Right lobe of liver (tissue), 6 donors: ENCODE data around the gene ATP6V0B. TPM values are rescaled to one million over a fixed set of nuclear protein-coding genes. Genes with fewer than 3 reads are reported as not detected.
A peak's percentile ranks its signal among the peaks of the same experiment; 100 is the strongest.

Experiments
- ATAC-seq, 4 donors: fragments of 200-7000 bp; cut with Tn5 transposase; one replicate each; pipeline ENCODE4 v1.9.1; 2020; ENCODE audit warnings: mild to moderate bottlenecking in 4 of 4, moderate library complexity in 4 of 4
- DNase-seq, 3 donors: peaks; one replicate each; pipeline ENCODE4 v3.0.0-alpha.2; 2020
- H3K27ac ChIP-seq, 3 donors: fragments of 200-600 bp; one replicate each; pipeline ENCODE4 v1.8.0; 2022
- H3K27me3 ChIP-seq, 2 donors: fragments of 200-600 bp; one replicate each; pipeline ENCODE4 v1.8.0; 2022
- H3K36me3 ChIP-seq, 4 donors: fragments of 200-600 bp; sonication (generic) in 1 of 4; one replicate each; pipeline versions ENCODE4 v1.5.1 to v1.8.0; 2017 to 2022; ENCODE audit warnings: control low read depth in 1 of 4
- H3K4me1 ChIP-seq, 4 donors: fragments of 200-600 bp; sonication (generic) in 1 of 4; one replicate each; pipeline versions ENCODE4 v1.5.1 to v1.8.0; 2017 to 2022; ENCODE audit warnings: control low read depth in 1 of 4
- H3K4me3 ChIP-seq, 3 donors: fragments of 200-600 bp; one replicate each; pipeline ENCODE4 v1.8.0; 2022
- H3K9me3 ChIP-seq, 4 donors: fragments of 200-600 bp; sonication (generic) in 1 of 4; one replicate each; pipeline versions ENCODE4 v1.5.1 to v1.8.0; 2017 to 2022; ENCODE audit warnings: control low read depth in 1 of 4
- POLR2A ChIP-seq: fragments of 450-650 bp; IDR thresholded peaks from one replicate; pipeline ENCODE4 v1.6.1; 2017; ENCODE audit warnings: antibody characterized with exemption, mild to moderate bottlenecking
- WGBS: methylation state at CpG from one replicate; pipeline ENCODE4 v1.1.6; 2018; ENCODE audit warnings: low coverage, low lambda C conversion rate; ENCODE audit not compliant: insufficient coverage; ENCODE audit errors: missing lambda C conversion rate; 5-methylcytosine and 5-hydroxymethylcytosine counted together
- intact Hi-C, 2 donors: fragments of 100-400 bp; cut with DNase I; formaldehyde crosslinking; loops; one replicate each; pipeline versions ENCODE4 v1.11.2 to v1.14.1; 2022
- total RNA-seq, 6 experiments: library from RNA; depleted of rRNA in 2 of 6; stranded (reverse); fragments of >200 nt in 2 of 6; fragmentation: NEBNext Ultra II Directional in 3 of 6; extraction: Animal tissue kit (Norgen Biotek cat#: 25700) in 3 of 6; gene quantifications; one replicate each; pipeline versions ENCODE4 v1.1.0 to v1.2.4, GENCODE V29; 2016 to 2023
- TF ChIP-seq, protein P1 (sequence below), 4 donors: fragments of 200-600 bp in 3 of 4; fragments of 450-650 bp in 1 of 4; IDR thresholded peaks; one replicate each; pipeline versions ENCODE4 v1.5.1 to v1.8.0; 2016 to 2022; ENCODE audit warnings: antibody characterized with exemption in 4 of 4, mild to moderate bottlenecking in 2 of 4
- donor health status: DM: no; HTN: yes; CAD: no.
- donor health status: DM: no; HTN: no; CAD: no.
- donor health status: DM: no; HTN: no; CAD: no.
- donor health status: DM: no; HTN: yes; CAD: no.
- donor health status: DM: no; HTN: yes; CAD: no.

The ATP6V0B gene
- total RNA-seq, 6 experiments from 2014 or later = 64.4 to 142 (median 76.9) TPM

DNA sequence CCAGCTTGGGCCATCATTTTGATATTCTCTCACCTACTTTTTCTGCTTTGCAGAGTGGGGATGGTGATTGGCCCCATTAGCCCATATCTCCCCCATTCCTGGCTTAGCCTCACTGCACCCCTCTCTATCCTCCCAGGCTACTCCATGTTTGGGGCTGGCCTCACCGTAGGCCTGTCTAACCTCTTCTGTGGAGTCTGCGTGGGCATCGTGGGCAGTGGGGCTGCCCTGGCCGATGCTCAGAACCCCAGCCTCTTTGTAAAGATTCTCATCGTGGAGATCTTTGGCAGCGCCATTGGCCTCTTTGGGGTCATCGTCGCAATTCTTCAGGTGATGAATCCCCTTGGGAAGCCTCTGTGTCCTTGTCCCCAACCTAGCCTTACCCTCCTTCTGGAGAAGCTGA, 2.1 kb downstream of the ATP6V0B start:
- Histone ChIP-seq H3K36me3 (peaks cover 0 to 14% (median 5%) of the 10 kb centered on the region in 4 donors), H3K9me3 (no peaks in the 10 kb centered on the region), H3K4me3 (no peak overlapping the region), H3K27ac (no peak overlapping the region), H3K4me1 (peaks cover 0 to 39% (median 13%) of the 10 kb centered on the region in 4 donors), H3K27me3 (no peaks in the 10 kb centered on the region)
- intact Hi-C loops = no loop called here
- ATAC-seq = no peak
- peak in 1 of 3 donors; percentile 39 for DNase-seq
- TF ChIP-seq, protein P1, sequence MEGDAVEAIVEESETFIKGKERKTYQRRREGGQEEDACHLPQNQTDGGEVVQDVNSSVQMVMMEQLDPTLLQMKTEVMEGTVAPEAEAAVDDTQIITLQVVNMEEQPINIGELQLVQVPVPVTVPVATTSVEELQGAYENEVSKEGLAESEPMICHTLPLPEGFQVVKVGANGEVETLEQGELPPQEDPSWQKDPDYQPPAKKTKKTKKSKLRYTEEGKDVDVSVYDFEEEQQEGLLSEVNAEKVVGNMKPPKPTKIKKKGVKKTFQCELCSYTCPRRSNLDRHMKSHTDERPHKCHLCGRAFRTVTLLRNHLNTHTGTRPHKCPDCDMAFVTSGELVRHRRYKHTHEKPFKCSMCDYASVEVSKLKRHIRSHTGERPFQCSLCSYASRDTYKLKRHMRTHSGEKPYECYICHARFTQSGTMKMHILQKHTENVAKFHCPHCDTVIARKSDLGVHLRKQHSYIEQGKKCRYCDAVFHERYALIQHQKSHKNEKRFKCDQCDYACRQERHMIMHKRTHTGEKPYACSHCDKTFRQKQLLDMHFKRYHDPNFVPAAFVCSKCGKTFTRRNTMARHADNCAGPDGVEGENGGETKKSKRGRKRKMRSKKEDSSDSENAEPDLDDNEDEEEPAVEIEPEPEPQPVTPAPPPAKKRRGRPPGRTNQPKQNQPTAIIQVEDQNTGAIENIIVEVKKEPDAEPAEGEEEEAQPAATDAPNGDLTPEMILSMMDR (IDR thresholded peaks at IDR 0.05) = no peak
- no peak for TF ChIP-seq POLR2A
- 87% methylated on average over 7 of the region's 8 CpGs for WGBS

DNA sequence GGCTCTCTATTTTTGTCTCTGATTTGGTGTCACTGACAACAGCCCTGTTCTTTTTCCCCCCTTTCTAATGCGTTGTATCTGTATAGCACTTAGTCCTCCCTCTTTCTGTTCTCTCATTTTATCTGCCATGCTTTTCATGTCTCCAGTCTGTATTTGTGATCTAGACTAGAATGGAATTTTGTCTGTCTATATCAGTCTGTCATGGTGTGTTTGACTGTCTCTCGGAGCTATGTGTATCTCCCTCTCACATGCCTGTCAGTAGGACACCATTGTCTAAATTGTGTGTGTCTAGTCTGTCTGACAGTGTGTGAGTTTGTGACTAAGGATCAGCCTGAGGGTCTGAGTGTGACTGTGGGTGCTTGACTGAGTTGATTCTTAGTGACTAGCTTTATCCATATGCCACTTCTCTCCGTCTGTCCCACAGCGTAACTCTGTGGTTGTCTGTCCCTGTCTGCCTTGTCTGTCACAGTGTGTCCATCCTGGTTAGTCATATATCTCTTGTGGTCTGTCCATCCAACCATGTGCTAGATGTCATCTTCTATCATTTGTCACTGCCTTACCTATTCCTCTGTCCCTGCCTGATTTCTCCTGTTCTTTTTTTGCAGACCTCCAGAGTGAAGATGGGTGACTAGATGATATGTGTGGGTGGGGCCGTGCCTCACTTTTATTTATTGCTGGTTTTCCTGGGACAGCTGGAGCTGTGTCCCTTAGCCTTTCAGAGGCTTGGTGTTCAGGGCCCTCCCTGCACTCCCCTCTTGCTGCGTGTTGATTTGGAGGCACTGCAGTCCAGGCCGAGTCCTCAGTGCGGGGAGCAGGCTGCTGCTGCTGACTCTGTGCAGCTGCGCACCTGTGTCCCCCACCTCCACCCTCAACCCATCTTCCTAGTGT, 2.9 kb downstream of the ATP6V0B start:
- intact Hi-C loops = no loop called here
- DNase-seq (no peak), ATAC-seq (no peak)
- TF ChIP-seq POLR2A = no peak
- TF ChIP-seq, protein P1 (IDR thresholded peaks at IDR 0.05) = no peak
- H3K4me3 ChIP-seq = no peak overlapping the region
- no peaks in the 10 kb centered on the region for H3K27me3 ChIP-seq
- H3K27ac ChIP-seq = peak overlapping the region in 1 of 3 donors; percentile 56
- 52% methylated on average over 7 of the region's 9 CpGs for WGBS
- peaks cover 0 to 39% (median 13%) of the 10 kb centered on the region in 4 donors for H3K4me1 ChIP-seq
- no peaks in the 10 kb centered on the region for H3K9me3 ChIP-seq
- peaks cover 0 to 14% (median 5%) of the 10 kb centered on the region in 4 donors for H3K36me3 ChIP-seq

DNA sequence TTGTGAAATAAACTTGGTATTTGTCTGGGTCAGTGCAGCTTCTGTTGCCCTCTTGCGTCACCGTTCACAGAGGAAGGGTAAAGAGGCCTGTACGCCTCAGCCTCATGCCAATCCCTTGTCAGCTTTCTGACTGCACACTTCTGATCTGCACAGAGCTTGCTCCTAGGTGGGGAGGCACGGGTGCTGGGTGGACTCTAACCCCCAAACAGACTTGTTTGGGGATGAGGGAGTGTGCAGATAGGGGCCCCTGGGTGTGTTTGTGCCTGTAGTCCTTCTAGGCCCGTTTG, 3.4 kb downstream of the ATP6V0B start:
- H3K27ac ChIP-seq = peak overlapping the region in 2 of 3 donors; percentile 36 to 56
- no peak for TF ChIP-seq POLR2A
- TF ChIP-seq, protein P1 (IDR thresholded peaks at IDR 0.05) = no peak
- H3K4me1 ChIP-seq = peaks cover 0 to 39% (median 13%) of the 10 kb centered on the region in 4 donors
- peaks cover 0 to 14% (median 5%) of the 10 kb centered on the region in 4 donors for H3K36me3 ChIP-seq
- H3K9me3 ChIP-seq = no peaks in the 10 kb centered on the region
- WGBS = 6% methylated on average over 2 of the region's 5 CpGs
- DNase-seq (peak in 2 of 3 donors; percentile 76 to 78), ATAC-seq (peak; percentile 23 to 52 (median 37))
- no peaks in the 10 kb centered on the region for H3K27me3 ChIP-seq
- intact Hi-C loops = no loop called here
- H3K4me3 ChIP-seq = peak overlapping the region in 2 of 3 donors; percentile 39 to 70

DNA sequence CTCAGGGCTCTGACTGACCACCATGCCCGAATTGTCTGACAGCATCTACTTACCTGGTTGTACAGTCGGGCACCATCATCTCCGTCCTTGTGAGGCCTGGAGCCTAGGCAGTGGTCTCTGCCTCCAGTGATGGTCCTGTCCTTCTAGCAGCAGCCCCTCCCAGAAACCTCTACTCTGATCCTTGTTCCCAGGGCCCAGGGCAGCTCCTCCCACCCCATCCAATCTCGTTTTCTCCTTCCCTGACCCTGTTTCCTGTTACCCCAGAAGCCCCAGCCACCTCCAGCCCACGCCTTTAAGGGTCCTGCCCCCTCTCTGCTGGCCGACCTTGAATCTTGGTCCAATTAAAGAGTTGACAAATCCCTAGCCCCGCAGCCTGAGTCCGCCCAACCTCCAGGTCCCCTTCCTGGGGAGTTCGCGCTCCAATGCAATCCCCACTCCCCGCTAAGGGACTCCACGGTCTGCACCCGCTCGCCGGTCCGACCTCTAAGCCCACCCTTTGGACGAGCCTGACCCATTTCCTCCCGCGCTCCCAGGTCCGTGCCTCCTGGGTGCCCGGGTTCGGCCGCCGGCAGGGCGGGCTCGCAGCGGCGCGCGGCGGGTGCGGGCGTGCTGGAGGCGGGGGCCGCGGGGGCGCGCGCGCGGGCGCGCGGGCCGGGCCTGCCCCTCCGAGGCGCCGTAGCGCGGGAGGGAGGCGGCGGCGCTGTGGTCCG, 3.9 kb downstream of the ATP6V0B start, which contains the start of gene B4GALT2:
TSS of gene B4GALT2 (plus strand) at position 660 of the 710 bp plus-strand sequence. CDS start 1,951 bp downstream, outside the sequence.
- 5% methylated on average over 13 of the region's 54 CpGs for WGBS
- Histone ChIP-seq H3K27me3 (no peaks in the 10 kb centered on the region), H3K4me1 (peaks cover 0 to 39% (median 13%) of the 10 kb centered on the region in 4 donors), H3K9me3 (no peaks in the 10 kb centered on the region), H3K27ac (peak within 1 kb of the TSS in 2 of 3 donors; percentile 36 to 56), H3K36me3 (peaks cover 0 to 14% (median 5%) of the 10 kb centered on the region in 4 donors), H3K4me3 (peak within 1 kb of the TSS; percentile 70 to 71 (median 70))
- ATAC-seq (peak; percentile 2 to 9 (median 6)), DNase-seq (peak; percentile 61 to 64 (median 62))
- intact Hi-C loops = no loop called here
- TF ChIP-seq, protein P1 (IDR thresholded peaks at IDR 0.05) = no peak
- no peak for TF ChIP-seq POLR2A
